Tibial artery (tissue), 4 donors: Measurements from ENCODE around the gene ARSD.

Experiments
- DNase-seq, 2 donors: peaks; one replicate each; pipeline ENCODE4 v3.0.0-alpha.2; 2019
- H3K27ac ChIP-seq, 2 donors: fragments of 200-600 bp; sonication (generic) in 1 of 2; 1 replicate in 1 of 2; 2 replicates in 1 of 2; pipeline ENCODE4 v1.5.1; 2018 to 2019; ENCODE audit warnings: mild to moderate bottlenecking in 1 of 2
- H3K27me3 ChIP-seq, 2 donors: fragments of 200-600 bp; sonication (generic) in 1 of 2; one replicate each; pipeline versions ENCODE4 v1.5.1 to v1.6.0; 2016 to 2019
- H3K36me3 ChIP-seq, 3 donors: fragments of 200-600 bp; sonication (generic) in 2 of 3; one replicate each; pipeline ENCODE4 v1.5.1; 2016 to 2019; ENCODE audit warnings: mild to moderate bottlenecking in 2 of 3
- H3K4me1 ChIP-seq, 4 donors: fragments of 200-600 bp; sonication (generic) in 2 of 4; 1 replicate in 3 of 4; 2 replicates in 1 of 4; pipeline ENCODE4 v1.5.1; 2016 to 2019
- H3K4me3 ChIP-seq, 2 donors: fragments of 200-600 bp; sonication (generic) in 1 of 2; 1 replicate in 1 of 2; 2 replicates in 1 of 2; pipeline ENCODE4 v1.5.1; 2018 to 2019; ENCODE audit warnings: mild to moderate bottlenecking in 2 of 2
- H3K9me3 ChIP-seq, 3 donors: fragments of 200-600 bp; sonication (generic) in 1 of 3; one replicate each; pipeline ENCODE4 v1.5.1; 2016 to 2019
- intact Hi-C: fragments of 100-400 bp; cut with DNase I; formaldehyde crosslinking; loops from one replicate; pipeline ENCODE4 v1.15.0; 2023; ENCODE audit warnings: low total_unique reads
- TF ChIP-seq, protein P1 (sequence below), 2 experiments: fragments of 200-600 bp in 1 of 2; fragments of 450-650 bp in 1 of 2; IDR thresholded peaks; one replicate each; pipeline ENCODE4 v1.5.1; 2017 to 2019; ENCODE audit warnings: antibody characterized with exemption in 2 of 2, mild to moderate bottlenecking in 1 of 2, moderate library complexity in 1 of 2

Gene ARSD

DNA sequence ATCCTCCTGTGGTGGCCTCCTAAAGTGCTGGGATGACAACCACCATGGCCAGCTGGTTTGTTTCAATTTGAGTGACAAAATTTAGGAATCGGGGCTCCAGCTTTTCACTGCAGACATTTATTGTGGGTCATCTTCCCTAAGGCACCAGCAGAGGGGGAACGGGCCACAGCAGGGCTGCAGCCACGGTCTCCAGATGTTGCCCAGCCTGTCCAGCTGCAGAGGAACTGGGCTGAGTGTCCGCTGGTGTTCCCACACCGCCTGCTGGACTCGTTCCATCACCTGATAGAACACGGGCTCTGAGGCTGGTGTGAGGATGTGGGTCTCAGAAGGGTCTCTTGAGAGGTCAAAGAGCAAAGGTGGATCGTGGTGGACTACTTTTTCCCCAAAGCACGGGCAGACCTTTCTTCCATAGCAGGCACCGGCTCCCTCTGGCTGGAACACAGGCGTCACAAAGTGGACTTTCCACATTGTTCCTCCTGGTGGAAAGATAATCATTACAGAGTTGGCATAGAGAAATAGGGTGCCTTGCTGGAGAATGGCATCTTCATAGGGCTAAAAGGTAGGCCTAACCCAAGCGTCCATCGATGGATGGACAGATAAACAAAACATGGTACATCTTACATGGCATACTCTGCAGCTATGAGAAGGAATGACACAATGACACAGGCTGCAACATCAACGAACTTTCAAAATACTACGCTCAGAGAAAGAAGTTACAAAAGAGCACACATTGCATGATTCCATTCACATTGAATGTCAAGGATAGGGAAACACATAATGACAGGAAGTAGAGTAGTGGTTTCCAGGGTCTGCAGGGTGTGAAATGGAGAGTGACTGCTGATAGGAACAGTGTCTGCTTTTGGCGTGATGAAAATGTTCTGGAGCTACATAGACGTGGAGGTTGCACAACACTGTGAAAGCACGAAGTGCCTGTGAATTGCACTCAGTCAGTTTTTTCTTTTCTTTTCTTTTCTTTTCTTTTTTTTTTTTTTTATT lies 5.9 kb upstream of the ARSD start:
- no peak overlapping the region for H3K4me3 ChIP-seq
- intact Hi-C loops, result no loop called here
- no peak overlapping the region for H3K27ac ChIP-seq
- H3K9me3 ChIP-seq, result peaks cover 0 to 12% (median 4%) of the 10 kb centered on the region in 3 donors
- no peaks in the 10 kb centered on the region for H3K27me3 ChIP-seq
- TF ChIP-seq, protein P1, sequence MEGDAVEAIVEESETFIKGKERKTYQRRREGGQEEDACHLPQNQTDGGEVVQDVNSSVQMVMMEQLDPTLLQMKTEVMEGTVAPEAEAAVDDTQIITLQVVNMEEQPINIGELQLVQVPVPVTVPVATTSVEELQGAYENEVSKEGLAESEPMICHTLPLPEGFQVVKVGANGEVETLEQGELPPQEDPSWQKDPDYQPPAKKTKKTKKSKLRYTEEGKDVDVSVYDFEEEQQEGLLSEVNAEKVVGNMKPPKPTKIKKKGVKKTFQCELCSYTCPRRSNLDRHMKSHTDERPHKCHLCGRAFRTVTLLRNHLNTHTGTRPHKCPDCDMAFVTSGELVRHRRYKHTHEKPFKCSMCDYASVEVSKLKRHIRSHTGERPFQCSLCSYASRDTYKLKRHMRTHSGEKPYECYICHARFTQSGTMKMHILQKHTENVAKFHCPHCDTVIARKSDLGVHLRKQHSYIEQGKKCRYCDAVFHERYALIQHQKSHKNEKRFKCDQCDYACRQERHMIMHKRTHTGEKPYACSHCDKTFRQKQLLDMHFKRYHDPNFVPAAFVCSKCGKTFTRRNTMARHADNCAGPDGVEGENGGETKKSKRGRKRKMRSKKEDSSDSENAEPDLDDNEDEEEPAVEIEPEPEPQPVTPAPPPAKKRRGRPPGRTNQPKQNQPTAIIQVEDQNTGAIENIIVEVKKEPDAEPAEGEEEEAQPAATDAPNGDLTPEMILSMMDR (IDR thresholded peaks at IDR 0.05), result no peak
- no peaks in the 10 kb centered on the region for H3K36me3 ChIP-seq
- DNase-seq, result no peak
- H3K4me1 ChIP-seq, result no peaks in the 10 kb centered on the region

DNA sequence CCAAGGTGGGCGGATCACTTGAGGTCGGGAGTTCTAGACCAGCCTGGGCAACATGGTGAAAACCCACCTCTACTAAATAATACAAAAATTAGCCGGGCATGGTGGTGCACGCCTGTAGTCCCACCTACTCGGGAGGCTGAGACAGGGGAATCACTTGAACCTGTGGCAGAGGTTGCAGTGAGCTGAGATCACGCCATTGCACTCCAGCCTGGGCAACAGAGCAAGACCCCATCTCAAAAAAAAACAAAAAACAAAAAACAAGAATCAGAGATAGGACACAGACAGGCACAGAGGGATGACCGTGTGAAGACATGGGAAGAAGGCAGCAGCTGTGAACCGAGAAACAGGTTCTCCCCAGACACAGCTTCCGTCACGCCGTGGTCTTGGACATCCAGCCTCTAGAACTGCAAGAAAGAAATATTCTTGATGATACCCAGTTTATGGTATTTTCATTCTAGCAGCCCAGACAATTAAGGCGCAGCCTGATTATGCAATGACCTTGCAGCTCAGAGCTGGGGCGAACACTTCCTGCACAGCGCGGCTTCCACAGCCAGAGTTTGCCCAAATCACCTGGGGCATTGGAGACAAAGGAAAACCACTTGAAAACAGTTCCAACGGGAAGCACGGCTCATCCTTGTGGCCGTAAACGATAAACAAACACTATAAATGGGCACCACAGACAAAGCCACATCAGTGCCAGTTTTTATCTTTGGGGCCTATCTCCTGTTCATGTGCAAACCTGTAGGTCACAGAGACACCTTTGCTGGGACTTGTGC lies 4.2 kb upstream of the ARSD start:
- H3K4me3 ChIP-seq, result no peak overlapping the region
- H3K27me3 ChIP-seq, result no peaks in the 10 kb centered on the region
- no peak overlapping the region for H3K27ac ChIP-seq
- intact Hi-C loops, result no loop called here
- H3K9me3 ChIP-seq, result peaks cover 0 to 12% (median 4%) of the 10 kb centered on the region in 3 donors
- TF ChIP-seq, protein P1 (IDR thresholded peaks at IDR 0.05), result no peak
- DNase-seq, result no peak
- H3K4me1 ChIP-seq, result no peaks in the 10 kb centered on the region
- H3K36me3 ChIP-seq, result no peaks in the 10 kb centered on the region

DNA sequence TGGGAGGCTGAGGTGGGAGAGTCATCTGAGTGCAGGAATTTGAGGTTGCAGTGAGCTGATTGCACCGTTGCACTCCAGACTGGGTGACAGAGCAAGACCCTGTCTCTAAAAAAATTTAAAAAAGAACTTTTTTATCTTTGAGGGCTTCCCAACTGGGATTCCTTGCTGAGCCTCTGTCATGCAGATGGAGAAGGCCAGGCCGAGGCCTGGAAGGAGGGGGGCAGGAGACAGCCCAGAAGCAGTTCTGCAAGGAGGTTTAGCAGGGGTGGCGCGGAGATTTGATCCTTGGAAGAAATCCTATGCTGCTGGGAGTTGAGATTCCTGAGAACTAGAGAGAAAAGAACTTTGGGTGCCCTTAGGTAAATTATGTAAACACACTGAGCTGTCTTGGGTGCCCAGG lies 2.5 kb upstream of the ARSD start:
- H3K4me1 ChIP-seq, result peaks cover 0 to 5% (median 0%) of the 10 kb centered on the region in 4 donors
- peaks cover 0 to 12% (median 4%) of the 10 kb centered on the region in 3 donors for H3K9me3 ChIP-seq
- H3K27me3 ChIP-seq, result no peaks in the 10 kb centered on the region

DNA sequence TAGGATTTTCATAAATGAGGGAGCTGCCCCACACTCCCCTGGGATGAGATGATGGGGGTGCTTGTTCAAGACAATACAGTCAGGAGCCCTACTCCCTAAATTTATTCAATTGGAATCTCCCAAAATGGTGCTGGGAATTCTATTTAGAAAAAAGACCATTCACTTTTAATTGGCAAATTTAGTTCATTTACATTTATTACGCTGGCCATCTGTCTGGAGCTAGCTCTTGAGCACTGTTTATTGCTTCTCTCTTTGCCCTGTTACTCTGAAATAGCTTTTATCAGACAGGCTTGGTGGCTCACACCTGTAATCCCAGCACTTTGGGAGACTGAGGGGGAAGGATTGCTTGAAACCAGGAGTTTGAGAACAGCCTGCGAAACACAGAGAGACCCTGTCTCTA lies 2.0 kb upstream of the ARSD start:
- H3K36me3 ChIP-seq, result no peaks in the 10 kb centered on the region
- intact Hi-C loops, result no loop called here
- H3K9me3 ChIP-seq, result peaks cover 0 to 12% (median 4%) of the 10 kb centered on the region in 3 donors
- no peak for DNase-seq
- H3K4me1 ChIP-seq, result peaks cover 0 to 5% (median 0%) of the 10 kb centered on the region in 4 donors
- no peaks in the 10 kb centered on the region for H3K27me3 ChIP-seq
- H3K27ac ChIP-seq, result no peak overlapping the region
- TF ChIP-seq, protein P1 (IDR thresholded peaks at IDR 0.05), result no peak
- H3K4me3 ChIP-seq, result no peak overlapping the region

More for the DNA sequence above, 2.5 kb upstream of the ARSD start:
- Histone ChIP-seq H3K27ac (no peak overlapping the region), H3K4me3 (no peak overlapping the region), H3K36me3 (no peaks in the 10 kb centered on the region)
- TF ChIP-seq, protein P1 (IDR thresholded peaks at IDR 0.05), result no peak
- intact Hi-C loops, result no loop called here
- no peak for DNase-seq

DNA sequence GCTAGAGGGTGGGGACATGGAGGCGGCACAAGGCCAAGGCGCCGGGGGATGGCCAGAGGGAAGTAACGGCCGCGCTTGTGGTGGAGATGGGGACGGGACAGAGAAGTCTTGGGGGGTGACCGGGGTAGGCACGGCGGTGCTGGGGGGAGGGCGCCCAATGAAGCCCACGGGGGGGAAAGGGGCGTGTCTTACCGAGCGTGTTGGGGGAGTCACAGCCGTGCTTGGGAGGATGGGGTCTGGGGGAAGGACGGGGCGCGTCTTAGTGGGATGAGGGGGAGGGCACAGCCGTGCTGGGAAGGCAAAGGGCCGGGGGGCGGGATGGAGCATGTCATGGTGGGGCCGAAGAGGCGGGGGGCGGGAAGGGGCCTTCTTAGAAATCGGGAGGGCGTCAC lies 952 bp downstream of the ARSD start:
- DNase-seq, result peak; percentile 35 to 67
- Histone ChIP-seq H3K9me3 (peaks cover 0 to 12% (median 4%) of the 10 kb centered on the region in 3 donors), H3K36me3 (peaks cover 0 to 18% (median 0%) of the 10 kb centered on the region in 3 donors), H3K4me3 (peak overlapping the region; percentile 72 to 80), H3K4me1 (peaks cover 0 to 5% (median 0%) of the 10 kb centered on the region in 4 donors), H3K27ac (peak overlapping the region; percentile 96 to 98), H3K27me3 (no peaks in the 10 kb centered on the region)
- TF ChIP-seq, protein P1 (IDR thresholded peaks at IDR 0.05), result no peak
- intact Hi-C loops, result no loop called here
